Mesendoderm (in vitro differentiated cells): ENCODE results near the gene S1PR1.

Experiments
- DNase-seq: peaks from one replicate; pipeline ENCODE4 v3.0.0; 2013
- H2AK5ac ChIP-seq: 2 replicates; pipeline ENCODE4 v1.6.1; 2013; ENCODE audit warnings: low read length, inconsistent platforms
- H2BK120ac ChIP-seq: 2 replicates; pipeline ENCODE4 v1.6.1; 2013; ENCODE audit warnings: low read depth, mild to moderate bottlenecking, low read length, moderate library complexity, mixed read lengths
- H2BK15ac ChIP-seq: replicated peaks from 2 replicates; pipeline ENCODE4 v1.6.1; 2013; ENCODE audit warnings: low read depth, mild to moderate bottlenecking, moderate library complexity
- H2BK5ac ChIP-seq: 2 replicates; pipeline ENCODE4 v1.6.1; 2013; ENCODE audit warnings: low read length, inconsistent platforms
- H3K18ac ChIP-seq: 2 replicates; pipeline ENCODE4 v1.6.1; 2013; ENCODE audit warnings: mild to moderate bottlenecking, low read length, mixed read lengths
- H3K23ac ChIP-seq: one replicate; pipeline ENCODE4 v1.6.1; 2013; ENCODE audit warnings: low read length
- H3K27ac ChIP-seq: 2 replicates; pipeline ENCODE4 v1.5.1; 2013; ENCODE audit warnings: low read depth, mild to moderate bottlenecking, inconsistent platforms, low read length, moderate library complexity
- H3K27me3 ChIP-seq: 2 replicates; pipeline ENCODE4 v1.6.1; 2013; ENCODE audit warnings: low read length, control low read depth, mild to moderate bottlenecking, inconsistent platforms; ENCODE audit not compliant: insufficient read depth, poor library complexity
- H3K36me3 ChIP-seq: 2 replicates; pipeline ENCODE4 v1.6.1; 2013; ENCODE audit warnings: low read length, inconsistent platforms; ENCODE audit not compliant: control insufficient read depth, insufficient read depth
- H3K4ac ChIP-seq: one replicate; pipeline ENCODE4 v1.6.1; 2013; ENCODE audit warnings: low read depth, mild to moderate bottlenecking, low read length, moderate library complexity
- H3K4me1 ChIP-seq: 2 replicates; pipeline ENCODE4 v1.6.1; 2013; ENCODE audit warnings: low read depth, low read length, inconsistent platforms; ENCODE audit not compliant: control insufficient read depth
- H3K4me2 ChIP-seq: 2 replicates; pipeline ENCODE4 v1.6.1; 2013; ENCODE audit warnings: low read length
- H3K4me3 ChIP-seq: 2 replicates; pipeline ENCODE4 v1.5.1; 2013; ENCODE audit warnings: mild to moderate bottlenecking, low read length
- H3K56ac ChIP-seq: one replicate; pipeline ENCODE4 v1.6.1; 2013; ENCODE audit warnings: low read length
- H3K79me1 ChIP-seq: 2 replicates; pipeline ENCODE4 v1.6.1; 2013; ENCODE audit warnings: low read length, inconsistent platforms
- H3K79me2 ChIP-seq: 2 replicates; pipeline ENCODE4 v1.6.1; 2013; ENCODE audit warnings: mild to moderate bottlenecking, low read length; ENCODE audit not compliant: control insufficient read depth, insufficient read depth
- H3K9ac ChIP-seq: 2 replicates; pipeline ENCODE4 v1.6.1; 2013; ENCODE audit warnings: low read length, inconsistent platforms
- H4K5ac ChIP-seq: one replicate; pipeline ENCODE4 v1.6.1; 2013; ENCODE audit warnings: low read length
- H4K8ac ChIP-seq: one replicate; pipeline ENCODE4 v1.6.1; 2013; ENCODE audit warnings: low read depth, mild to moderate bottlenecking, control low read depth, low read length, moderate library complexity
- WGBS: extraction: QIAGEN DNeasy Blood & Tissue Kit; methylation state at CpG from one replicate; pipeline ENCODE4 v1.1.7; 2013; ENCODE audit warnings: low lambda C conversion rate, missing lambda C conversion rate; ENCODE audit not compliant: insufficient coverage; ENCODE audit errors: extremely low coverage; 5-methylcytosine and 5-hydroxymethylcytosine counted together

S1PR1 gene

DNA sequence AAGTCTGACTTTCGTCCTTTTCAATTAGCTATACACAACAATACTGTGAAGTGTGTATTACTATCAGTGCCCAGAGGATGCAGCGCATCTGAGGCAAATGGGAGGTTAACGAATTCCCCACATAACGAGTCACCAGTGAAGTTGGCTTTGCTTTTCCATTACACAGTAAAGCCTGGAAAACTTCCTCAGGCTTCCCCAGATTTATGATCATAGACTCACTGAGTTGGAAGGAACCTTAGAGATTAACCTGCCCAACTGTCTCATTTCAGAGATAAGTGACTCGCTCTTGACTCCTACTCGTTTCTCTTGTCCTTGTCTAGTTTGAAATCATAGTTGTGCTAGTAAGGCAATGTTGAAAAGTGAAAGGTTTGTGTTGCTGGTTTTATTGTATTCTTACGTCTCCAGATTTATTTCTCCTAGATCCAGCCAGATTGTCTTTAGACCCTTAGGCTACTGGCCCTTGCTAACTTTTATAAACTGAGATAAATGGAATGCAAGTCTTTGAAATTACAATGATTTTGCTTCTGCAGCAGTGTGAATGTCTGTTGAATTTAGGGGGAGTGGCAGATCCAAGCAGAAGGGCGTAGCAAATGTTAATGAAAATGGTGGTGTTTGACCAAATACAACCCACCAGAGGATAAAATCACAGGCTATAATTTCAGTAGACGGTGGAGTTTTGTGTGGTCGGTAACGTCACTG lies 17.3 kb downstream of the S1PR1 start:
- H3K23ac ChIP-seq, result no peak overlapping the region
- H3K79me2 ChIP-seq, result no peaks in the 10 kb centered on the region
- no peak overlapping the region for H2BK5ac ChIP-seq
- H4K8ac ChIP-seq, result peak overlapping the region; percentile 56
- H3K4me2 ChIP-seq, result no peak overlapping the region
- H2BK15ac ChIP-seq, result no peak overlapping the region
- H3K27me3 ChIP-seq, result no peaks in the 10 kb centered on the region
- H2AK5ac ChIP-seq, result no peak overlapping the region
- no peak overlapping the region for H3K27ac ChIP-seq
- no peaks in the 10 kb centered on the region for H3K36me3 ChIP-seq
- H2BK120ac ChIP-seq, result no peak overlapping the region
- H4K5ac ChIP-seq, result no peak overlapping the region
- no peak overlapping the region for H3K9ac ChIP-seq
- H3K4me3 ChIP-seq, result no peak overlapping the region
- H3K4me1 ChIP-seq, result no peaks in the 10 kb centered on the region
- H3K79me1 ChIP-seq, result no peaks in the 10 kb centered on the region
- H3K4ac ChIP-seq, result no peak overlapping the region
- H3K56ac ChIP-seq, result no peak overlapping the region
- DNase-seq, result no peak
- no peak overlapping the region for H3K18ac ChIP-seq
- WGBS, result no CpG with 5 or more reads among the region's 11 CpGs

DNA sequence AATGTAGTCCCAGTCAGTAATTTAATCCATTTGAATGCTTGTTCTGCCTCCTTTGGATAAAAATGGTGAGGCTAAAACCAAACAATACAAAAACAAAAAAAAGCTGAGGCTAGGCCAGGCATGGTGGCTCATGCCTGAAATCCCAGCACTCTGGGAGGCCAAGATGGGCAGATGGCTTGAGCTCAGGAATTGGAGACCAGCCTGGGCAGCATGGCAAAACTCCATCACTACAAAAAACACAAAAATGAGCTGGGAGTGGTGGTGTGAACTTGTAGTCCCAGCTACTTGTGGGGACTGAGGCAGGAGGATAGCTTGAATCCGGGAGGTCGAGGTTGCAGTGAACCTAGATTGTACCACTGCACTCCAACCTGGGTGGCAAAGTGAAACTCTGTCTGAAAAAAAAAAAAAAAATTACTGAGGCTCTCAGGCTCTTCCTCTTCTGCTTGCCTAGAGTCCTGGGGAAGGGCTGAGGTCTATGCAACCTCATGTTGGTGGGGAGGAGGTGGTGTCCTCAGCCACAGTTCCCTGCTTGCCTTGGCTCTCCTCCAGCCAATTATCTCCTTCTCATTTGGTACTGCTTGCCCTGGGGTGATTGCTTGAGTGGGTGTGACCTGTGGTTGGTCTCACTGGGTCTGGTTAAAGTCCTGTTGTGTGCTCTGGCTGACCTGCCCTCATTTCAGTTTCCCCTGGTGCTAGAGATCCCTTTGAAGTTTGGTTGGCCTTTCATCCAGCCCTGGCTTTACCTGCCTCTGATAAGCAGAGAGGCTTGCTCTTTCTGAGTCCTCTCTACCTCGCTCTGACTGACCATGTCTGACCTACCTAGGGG lies 20.9 kb downstream of the S1PR1 start:
- H3K23ac ChIP-seq, result no peak overlapping the region
- no peaks in the 10 kb centered on the region for H3K27me3 ChIP-seq
- H3K36me3 ChIP-seq, result no peaks in the 10 kb centered on the region
- H3K18ac ChIP-seq, result no peak overlapping the region
- H3K79me2 ChIP-seq, result no peaks in the 10 kb centered on the region
- no peak overlapping the region for H3K27ac ChIP-seq
- H3K79me1 ChIP-seq, result no peaks in the 10 kb centered on the region
- H3K4ac ChIP-seq, result no peak overlapping the region
- WGBS, result no CpG with 5 or more reads among the region's 3 CpGs
- H3K4me3 ChIP-seq, result no peak overlapping the region
- DNase-seq, result no peak
- H4K5ac ChIP-seq, result no peak overlapping the region
- no peak overlapping the region for H3K9ac ChIP-seq
- H3K4me1 ChIP-seq, result no peaks in the 10 kb centered on the region
- no peak overlapping the region for H3K56ac ChIP-seq
- H2BK120ac ChIP-seq, result no peak overlapping the region
- H4K8ac ChIP-seq, result no peak overlapping the region
- no peak overlapping the region for H3K4me2 ChIP-seq
- H2BK5ac ChIP-seq, result no peak overlapping the region
- no peak overlapping the region for H2BK15ac ChIP-seq
- H2AK5ac ChIP-seq, result no peak overlapping the region

DNA sequence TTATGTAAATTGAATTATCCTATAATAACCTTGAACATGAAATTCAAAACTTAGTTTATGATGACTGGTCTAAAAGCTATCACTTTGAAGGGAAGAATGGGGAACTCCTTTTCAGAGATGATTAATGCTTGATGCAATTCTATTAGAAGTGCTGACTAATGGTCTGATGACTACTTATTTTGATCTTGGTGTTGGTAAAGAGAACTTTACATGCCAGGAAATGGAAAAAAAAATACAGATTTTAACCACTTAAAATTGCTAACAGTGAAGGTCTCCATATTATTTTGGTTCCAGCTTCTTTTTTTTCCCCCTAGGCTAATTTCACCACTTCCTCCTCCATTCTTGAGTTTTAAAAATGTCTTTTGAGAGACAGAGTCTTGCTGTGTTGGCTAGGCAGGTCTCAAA lies 22.9 kb downstream of the S1PR1 start:
- Histone ChIP-seq H2BK5ac (no peak overlapping the region), H3K4me1 (no peaks in the 10 kb centered on the region), H3K27me3 (no peaks in the 10 kb centered on the region), H2BK120ac (no peak overlapping the region), H3K36me3 (no peaks in the 10 kb centered on the region), H4K8ac (no peak overlapping the region), H3K18ac (no peak overlapping the region), H3K79me1 (no peaks in the 10 kb centered on the region), H3K79me2 (no peaks in the 10 kb centered on the region), H3K23ac (no peak overlapping the region), H2BK15ac (no peak overlapping the region), H3K4me2 (no peak overlapping the region), H3K4ac (no peak overlapping the region), H4K5ac (no peak overlapping the region), H3K4me3 (no peak overlapping the region), H3K9ac (no peak overlapping the region), H3K56ac (no peak overlapping the region), H2AK5ac (no peak overlapping the region), H3K27ac (no peak overlapping the region)
- DNase-seq, result no peak

DNA sequence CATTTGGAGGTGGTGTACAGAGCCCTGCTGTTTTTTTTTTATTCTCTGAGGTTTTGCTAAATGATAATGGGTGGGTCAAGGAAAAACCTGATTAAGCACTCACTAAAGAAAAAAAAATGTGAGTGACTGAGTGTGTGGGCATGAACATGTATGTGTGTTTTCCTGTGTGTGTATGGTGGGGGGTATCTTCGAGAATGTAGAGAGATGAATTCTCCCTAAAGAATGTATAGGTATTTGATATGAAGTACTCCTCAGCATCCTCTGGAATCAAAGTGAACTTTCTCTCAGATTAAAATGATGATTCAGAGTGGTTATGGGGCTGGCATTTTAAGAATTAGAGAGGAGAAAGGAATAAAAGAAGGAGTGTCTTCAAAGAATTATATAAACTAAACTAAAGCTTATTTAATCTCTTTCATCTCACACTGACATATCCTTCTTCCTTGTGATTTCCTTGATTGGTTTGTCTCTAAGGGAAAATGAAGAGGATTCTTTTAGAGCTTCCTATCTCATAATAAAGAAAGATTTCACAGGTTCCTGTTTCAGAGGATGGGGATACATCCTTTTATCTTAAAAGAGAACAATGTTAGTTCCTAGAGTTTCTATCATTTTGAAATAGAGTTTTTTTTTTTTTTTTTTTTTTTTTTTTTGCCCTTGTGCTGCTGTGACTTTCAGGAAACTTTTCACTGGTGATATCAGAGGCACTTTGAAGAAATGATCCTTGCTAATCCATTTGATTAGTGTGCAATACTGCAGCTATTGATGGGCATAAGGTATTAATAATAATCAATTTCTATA lies 23.9 kb downstream of the S1PR1 start:
- no CpG with 5 or more reads among the region's 1 CpG for WGBS
- Histone ChIP-seq H2AK5ac (no peak overlapping the region), H3K27ac (no peak overlapping the region), H3K79me1 (no peaks in the 10 kb centered on the region), H2BK5ac (no peak overlapping the region), H3K18ac (no peak overlapping the region), H2BK15ac (no peak overlapping the region), H3K56ac (no peak overlapping the region), H2BK120ac (no peak overlapping the region), H3K23ac (no peak overlapping the region), H3K4me2 (no peak overlapping the region), H3K79me2 (no peaks in the 10 kb centered on the region), H3K4me1 (no peaks in the 10 kb centered on the region), H3K36me3 (no peaks in the 10 kb centered on the region), H3K4ac (no peak overlapping the region), H3K9ac (no peak overlapping the region), H3K27me3 (no peaks in the 10 kb centered on the region), H4K8ac (no peak overlapping the region), H4K5ac (no peak overlapping the region), H3K4me3 (no peak overlapping the region)
- DNase-seq, result no peak

DNA sequence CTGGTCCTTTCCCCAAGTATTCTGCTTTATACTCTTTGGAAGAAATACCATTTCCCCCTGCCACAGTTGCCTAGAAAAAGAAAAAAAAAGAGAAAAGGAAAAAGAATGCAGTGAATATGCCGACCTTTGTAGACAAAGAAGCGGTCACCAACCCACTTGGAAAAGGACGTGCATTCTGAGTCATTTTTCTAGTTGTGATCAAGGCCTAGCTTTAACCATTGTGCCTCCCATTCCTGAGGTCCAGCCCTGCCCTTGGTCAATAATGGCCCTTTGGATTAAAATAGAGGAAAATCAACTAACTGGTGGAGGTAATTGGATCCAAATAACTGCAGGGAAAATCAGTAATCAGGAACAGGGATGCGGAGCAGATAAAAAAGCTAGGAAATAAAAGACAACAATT lies 24.8 kb downstream of the S1PR1 start:
- Histone ChIP-seq H3K27ac (no peak overlapping the region), H3K79me1 (no peaks in the 10 kb centered on the region)

More for the DNA sequence above, 24.8 kb downstream of the S1PR1 start:
- Histone ChIP-seq H3K4me1 (no peaks in the 10 kb centered on the region), H3K4ac (no peak overlapping the region), H3K4me2 (no peak overlapping the region), H3K4me3 (no peak overlapping the region), H2BK15ac (no peak overlapping the region), H4K5ac (no peak overlapping the region), H3K9ac (no peak overlapping the region), H3K18ac (no peak overlapping the region), H3K23ac (no peak overlapping the region), H3K56ac (no peak overlapping the region), H2BK120ac (no peak overlapping the region), H3K79me2 (no peaks in the 10 kb centered on the region), H4K8ac (no peak overlapping the region), H2BK5ac (no peak overlapping the region), H2AK5ac (no peak overlapping the region), H3K36me3 (no peaks in the 10 kb centered on the region), H3K27me3 (no peaks in the 10 kb centered on the region)
- no peak for DNase-seq
- no CpG with 5 or more reads among the region's 4 CpGs for WGBS
